Spinal cord (tissue), 10 donors: ENCODE results near the gene ANO5. TPM values are rescaled to one million over a fixed set of nuclear protein-coding genes. Genes with fewer than 3 reads are reported as not detected.

Source experiments
- DNase-seq, 6 donors: peaks; one replicate each; pipeline versions ENCODE4 v3.0.0 to v3.0.0-alpha.2; 2013 to 2015; ENCODE audit warnings: low spot score in 6 of 6, low read depth in 4 of 6
- H3K27ac ChIP-seq: one replicate; pipeline ENCODE4 v1.5.1; 2013; ENCODE audit warnings: low read depth, low read length, control low read depth
- H3K27me3 ChIP-seq: one replicate; pipeline ENCODE4 v1.6.1; 2013; ENCODE audit warnings: low read length; ENCODE audit not compliant: control insufficient read depth, insufficient read depth
- H3K36me3 ChIP-seq: one replicate; pipeline ENCODE4 v1.6.1; 2013; ENCODE audit warnings: low read length; ENCODE audit not compliant: control insufficient read depth, insufficient read depth
- H3K4me1 ChIP-seq: one replicate; pipeline ENCODE4 v1.6.1; 2013; ENCODE audit warnings: low read length; ENCODE audit not compliant: control insufficient read depth, insufficient read depth
- H3K4me3 ChIP-seq: one replicate; pipeline ENCODE4 v1.5.1; 2013; ENCODE audit warnings: low read depth, low read length, control low read depth
- H3K9me3 ChIP-seq: one replicate; pipeline ENCODE4 v1.6.1; 2013; ENCODE audit warnings: low read length; ENCODE audit not compliant: control insufficient read depth, insufficient read depth
- WGBS: methylation state at CpG from one replicate; pipeline ENCODE4 v1.1.5; 2013; ENCODE audit warnings: missing lambda C conversion rate; ENCODE audit not compliant: insufficient coverage; 5-methylcytosine and 5-hydroxymethylcytosine counted together
- polyA plus RNA-seq, 2 donors: library from polyadenylated mRNA; unstranded; fragments of 120-200 nt; gene quantifications; one replicate each; pipeline ENCODE4 v1.2.1, GENCODE V29; 2013; ENCODE audit not compliant: insufficient read length in 2 of 2
- total RNA-seq, 2 donors: library from RNA; depleted of rRNA in 1 of 2; stranded (reverse); fragments of 120-200 nt in 1 of 2; fragments of >200 nt in 1 of 2; gene quantifications; one replicate each; pipeline versions ENCODE4 v1.2.3 to v1.2.4, GENCODE V29; 2013 to 2014
- donor health status: healthy.

The ANO5 gene
- total and polyA plus RNA-seq, 4 donors: 11.4 to 50.0 (median 14.2) TPM

DNA sequence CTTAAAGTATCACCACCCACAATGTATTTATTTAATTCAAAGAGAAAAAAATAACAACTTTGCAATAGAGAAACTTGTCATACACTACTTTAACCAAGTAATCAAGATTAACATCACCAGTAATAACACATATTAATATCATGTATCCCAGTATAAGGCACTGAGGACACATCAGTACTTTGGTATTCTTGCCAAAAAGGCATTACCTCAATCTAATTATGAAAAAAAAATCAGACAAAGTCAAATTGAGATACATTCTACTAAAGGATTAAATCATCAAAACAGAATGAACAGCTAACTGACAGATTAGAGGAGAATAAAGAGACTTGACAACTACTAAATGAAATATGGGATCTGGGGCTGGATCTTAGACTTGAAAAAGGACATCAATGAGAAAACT lies 109.5 kb downstream of the ANO5 start:
- no peak overlapping the region for H3K4me3 ChIP-seq
- H3K9me3 ChIP-seq: no peaks in the 10 kb centered on the region
- no peaks in the 10 kb centered on the region for H3K4me1 ChIP-seq
- H3K27ac ChIP-seq: no peak overlapping the region
- no peaks in the 10 kb centered on the region for H3K36me3 ChIP-seq
- no peaks in the 10 kb centered on the region for H3K27me3 ChIP-seq
- DNase-seq: no peak

DNA sequence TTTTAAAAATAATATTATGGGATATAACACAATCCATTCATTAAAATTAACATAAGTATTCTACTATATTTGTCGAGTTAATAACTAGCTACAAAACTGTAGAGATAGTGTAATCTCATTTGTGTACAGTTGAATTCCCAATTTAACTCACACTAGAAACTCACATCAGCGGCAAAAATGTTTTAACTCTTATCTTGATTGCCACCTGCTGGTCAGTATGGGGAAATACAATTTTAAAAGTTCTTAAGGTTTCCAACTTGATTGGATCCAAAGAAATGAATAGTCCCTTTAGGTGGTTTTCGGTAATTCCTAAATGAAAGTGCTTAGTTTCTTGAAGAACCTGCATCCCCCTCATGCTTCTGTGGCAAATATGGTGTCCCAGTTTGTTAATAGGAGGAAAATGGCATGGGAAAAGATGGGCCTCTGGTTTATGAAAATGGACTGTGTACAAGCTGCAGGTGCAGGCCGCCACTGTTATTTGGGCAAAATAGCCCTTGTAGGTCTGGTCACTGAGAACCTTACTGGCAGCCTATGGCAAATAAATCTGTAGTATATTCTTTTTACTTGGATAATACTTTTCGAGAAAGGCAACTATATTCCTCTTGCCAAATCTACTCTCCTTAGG lies 111.6 kb downstream of the ANO5 start:
- H3K27ac ChIP-seq: no peak overlapping the region
- H3K27me3 ChIP-seq: no peaks in the 10 kb centered on the region
- no peaks in the 10 kb centered on the region for H3K4me1 ChIP-seq
- H3K9me3 ChIP-seq: no peaks in the 10 kb centered on the region
- no peak overlapping the region for H3K4me3 ChIP-seq
- 100% methylated on average over 2 of the region's 5 CpGs for WGBS
- no peaks in the 10 kb centered on the region for H3K36me3 ChIP-seq
- peak; percentile 9 to 87 (median 28) for DNase-seq

DNA sequence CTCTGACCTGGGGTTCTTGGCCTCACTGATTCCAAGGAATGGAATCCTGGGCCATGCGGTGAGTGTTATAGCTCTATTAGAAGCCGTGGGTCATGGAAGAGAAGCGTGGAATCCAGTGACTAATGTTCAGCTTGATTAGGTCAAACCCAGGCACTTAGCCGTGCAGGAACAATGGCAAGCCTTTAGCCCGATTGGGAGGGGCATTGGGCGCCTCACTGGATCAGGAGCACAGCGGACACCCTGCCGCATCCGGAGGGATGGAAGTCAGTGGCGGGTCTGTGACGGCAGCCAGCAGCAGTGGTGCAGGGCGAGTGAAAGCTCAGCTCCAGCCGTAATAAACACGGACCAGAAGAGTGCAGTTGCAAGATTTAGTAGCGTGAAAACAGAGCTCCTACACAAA lies 124.8 kb downstream of the ANO5 start:
- DNase-seq: no peak
- 95% methylated on average over 12 of the region's 15 CpGs for WGBS
- no peaks in the 10 kb centered on the region for H3K27me3 ChIP-seq
- H3K9me3 ChIP-seq: no peaks in the 10 kb centered on the region
- H3K27ac ChIP-seq: no peak overlapping the region
- no peaks in the 10 kb centered on the region for H3K36me3 ChIP-seq
- H3K4me3 ChIP-seq: no peak overlapping the region
- no peaks in the 10 kb centered on the region for H3K4me1 ChIP-seq

DNA sequence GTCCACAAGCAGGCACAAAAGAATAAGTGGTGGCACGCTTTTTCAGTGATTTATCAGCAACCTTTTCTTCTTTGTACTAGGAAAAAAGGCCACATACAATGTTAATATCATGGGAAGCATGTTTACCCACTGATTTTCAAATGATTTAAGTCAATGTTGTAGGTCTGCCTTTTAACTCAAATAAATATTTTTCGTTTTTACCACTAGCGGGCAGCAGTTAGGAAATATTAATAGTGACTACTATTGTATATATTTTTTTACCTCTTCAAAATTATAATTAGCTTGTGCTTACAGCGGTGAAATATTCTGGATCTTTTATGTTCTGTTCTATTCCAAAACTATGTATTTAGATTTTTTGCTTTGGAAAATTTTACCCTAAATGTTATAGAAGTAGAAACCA lies 138.9 kb downstream of the ANO5 start:
- Histone ChIP-seq H3K36me3 (no peaks in the 10 kb centered on the region), H3K4me1 (no peaks in the 10 kb centered on the region), H3K4me3 (no peak overlapping the region), H3K27ac (no peak overlapping the region), H3K27me3 (peaks cover 5% of the 10 kb centered on the region), H3K9me3 (no peaks in the 10 kb centered on the region)
- DNase-seq: peak in 1 of 6 donors; percentile 19
- WGBS: no CpG with 5 or more reads among the region's 4 CpGs

Other genes starting within 250 kb of the ANO5 start
- gene SLC17A6, start 145.3 kb downstream of the ANO5 start, total RNA-seq: 10 to 100 TPM; 11.2 to 86.9 TPM
- gene SLC17A6, start 145.3 kb downstream of the ANO5 start, polyA plus RNA-seq: 10 to 100 TPM; 46.7 to 57.1 TPM